ENCODE data around the gene SLC10A6. TPM values are rescaled to one million over a fixed set of nuclear protein-coding genes. Genes with fewer than 3 reads are reported as not detected.

Gene SLC10A6
- total and polyA plus RNA-seq, 5 donors: 0.52 to 1.6 (median 0.84) TPM

Other genes with a start within 250 kb of the SLC10A6 start
- gene C4orf36, start 43.0 kb upstream of the SLC10A6 start, total RNA-seq: 1 to 10 TPM in 1 of 4 donors, under 1 TPM in 1, not detected in 2; 0.97 to 2.3 TPM
- gene C4orf36, start 43.0 kb upstream of the SLC10A6 start, polyA plus RNA-seq: 0.18 TPM
- 10 to 100 TPM; 76.6 to 86.6 (median 84.1) TPM for gene AFF1, start 85.6 kb upstream of the SLC10A6 start, total RNA-seq
- 63.4 TPM for gene AFF1, start 85.6 kb upstream of the SLC10A6 start, polyA plus RNA-seq